Activated B cell treated with CpG ODN at 0.5 μM for 24 hours (primary cell): ENCODE results near the gene MAPK12. TPM values are rescaled to one million over a fixed set of nuclear protein-coding genes. Genes with fewer than 3 reads are reported as not detected.
A peak's percentile ranks its signal among the peaks of the same experiment; 100 is the strongest.

Experiments used
- ATAC-seq: fragments of 200-7000 bp; cut with Tn5 transposase; one replicate; pipeline ENCODE4 v1.10.0; 2021; ENCODE audit warnings: low read depth, mild to moderate bottlenecking, moderate library complexity
- CTCF ChIA-PET: fragments of 350-600 bp; sonication (Branson Sonifier 250); formaldehyde crosslinking; loops from one replicate; lab custom pipeline; 2021; ENCODE audit warnings: antibody characterized with exemption; lab: Charles Lee
- POLR2A ChIA-PET: fragments of 350-600 bp; sonication (Branson Sonifier 250); formaldehyde crosslinking; loops from one replicate; lab custom pipeline; 2021; ENCODE audit warnings: antibody characterized with exemption; lab: Charles Lee
- DNase-seq: peaks from one replicate; pipeline ENCODE4 v3.0.0; 2022
- H3K27ac Mint-ChIP-seq: one replicate; pipeline ENCODE4 v1.8.0; 2020; ENCODE audit warnings: mixed read lengths
- H3K27me3 Mint-ChIP-seq: one replicate; pipeline ENCODE4 v1.8.0; 2021; ENCODE audit warnings: mixed read lengths
- H3K36me3 Mint-ChIP-seq: one replicate; pipeline ENCODE4 v1.8.0; 2021; ENCODE audit warnings: low read depth, mixed read lengths
- H3K4me1 Mint-ChIP-seq: one replicate; pipeline ENCODE4 v1.8.0; 2021; ENCODE audit warnings: mixed read lengths
- H3K4me3 Mint-ChIP-seq: one replicate; pipeline ENCODE4 v1.8.0; 2020; ENCODE audit warnings: mild to moderate bottlenecking, mixed read lengths
- H3K9me3 Mint-ChIP-seq: one replicate; pipeline ENCODE4 v1.8.0; 2020; ENCODE audit warnings: mixed read lengths
- intact Hi-C: fragments of 100-400 bp; cut with micrococcal nuclease; formaldehyde crosslinking; loops from one replicate; pipeline ENCODE4 v1.15.1; 2024
- total RNA-seq: library from RNA; stranded (reverse); gene quantifications from 2 replicates; pipeline ENCODE4 v1.2.3, GENCODE V29; 2022
- TF ChIP-seq, protein P1 (sequence below): fragments of 200-600 bp; IDR thresholded peaks from one replicate; pipeline ENCODE4 v1.8.0; 2022; ENCODE audit warnings: antibody characterized with exemption, mild to moderate bottlenecking

Gene MAPK12
- total RNA-seq, 1 donor from 2014 or later = 4.4 TPM

DNA sequence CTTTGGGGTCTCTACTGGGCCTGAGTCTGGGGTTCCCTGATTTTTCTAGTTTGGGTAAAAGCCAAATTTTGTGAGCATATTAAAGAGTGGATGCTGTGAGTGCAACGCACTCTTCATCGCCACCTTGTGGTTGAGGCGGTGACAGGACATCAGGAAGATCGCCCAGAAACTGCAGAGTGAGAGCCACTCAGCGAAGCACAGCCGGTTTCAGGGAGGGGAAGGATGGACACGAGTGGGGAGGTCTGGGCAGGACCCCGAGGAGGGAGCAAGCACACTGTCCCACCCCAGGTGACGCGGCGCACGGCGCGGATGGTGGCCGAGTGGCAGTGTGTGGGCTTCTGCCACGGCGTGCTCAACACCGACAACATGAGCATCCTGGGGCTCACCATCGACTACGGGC, 51.6 kb downstream of the MAPK12 start:
- H3K27me3 Mint-ChIP-seq = no peaks in the 10 kb centered on the region
- H3K27ac Mint-ChIP-seq = peak overlapping the region; percentile 35
- intact Hi-C loops = loop anchor here (1.0 to 10.0 kb wide), 7 partner anchors 20 to 443 kb away; partner anchors contain the start of genes IL17REL and ZBED4
- H3K4me1 Mint-ChIP-seq = peaks cover 27% of the 10 kb centered on the region
- ChIA-PET CTCF (no interaction called here), POLR2A (interaction anchor here (5.0 kb wide), 1 partner anchor 19 kb away, joined by 55 read pairs; no protein-coding TSS in a partner anchor)
- TF ChIP-seq, protein P1, sequence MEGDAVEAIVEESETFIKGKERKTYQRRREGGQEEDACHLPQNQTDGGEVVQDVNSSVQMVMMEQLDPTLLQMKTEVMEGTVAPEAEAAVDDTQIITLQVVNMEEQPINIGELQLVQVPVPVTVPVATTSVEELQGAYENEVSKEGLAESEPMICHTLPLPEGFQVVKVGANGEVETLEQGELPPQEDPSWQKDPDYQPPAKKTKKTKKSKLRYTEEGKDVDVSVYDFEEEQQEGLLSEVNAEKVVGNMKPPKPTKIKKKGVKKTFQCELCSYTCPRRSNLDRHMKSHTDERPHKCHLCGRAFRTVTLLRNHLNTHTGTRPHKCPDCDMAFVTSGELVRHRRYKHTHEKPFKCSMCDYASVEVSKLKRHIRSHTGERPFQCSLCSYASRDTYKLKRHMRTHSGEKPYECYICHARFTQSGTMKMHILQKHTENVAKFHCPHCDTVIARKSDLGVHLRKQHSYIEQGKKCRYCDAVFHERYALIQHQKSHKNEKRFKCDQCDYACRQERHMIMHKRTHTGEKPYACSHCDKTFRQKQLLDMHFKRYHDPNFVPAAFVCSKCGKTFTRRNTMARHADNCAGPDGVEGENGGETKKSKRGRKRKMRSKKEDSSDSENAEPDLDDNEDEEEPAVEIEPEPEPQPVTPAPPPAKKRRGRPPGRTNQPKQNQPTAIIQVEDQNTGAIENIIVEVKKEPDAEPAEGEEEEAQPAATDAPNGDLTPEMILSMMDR = no peak
- peak; percentile 60 for DNase-seq
- peaks cover 64% of the 10 kb centered on the region for H3K36me3 Mint-ChIP-seq
- H3K9me3 Mint-ChIP-seq = no peaks in the 10 kb centered on the region
- ATAC-seq = peak; percentile 54
- H3K4me3 Mint-ChIP-seq = no peak overlapping the region

DNA sequence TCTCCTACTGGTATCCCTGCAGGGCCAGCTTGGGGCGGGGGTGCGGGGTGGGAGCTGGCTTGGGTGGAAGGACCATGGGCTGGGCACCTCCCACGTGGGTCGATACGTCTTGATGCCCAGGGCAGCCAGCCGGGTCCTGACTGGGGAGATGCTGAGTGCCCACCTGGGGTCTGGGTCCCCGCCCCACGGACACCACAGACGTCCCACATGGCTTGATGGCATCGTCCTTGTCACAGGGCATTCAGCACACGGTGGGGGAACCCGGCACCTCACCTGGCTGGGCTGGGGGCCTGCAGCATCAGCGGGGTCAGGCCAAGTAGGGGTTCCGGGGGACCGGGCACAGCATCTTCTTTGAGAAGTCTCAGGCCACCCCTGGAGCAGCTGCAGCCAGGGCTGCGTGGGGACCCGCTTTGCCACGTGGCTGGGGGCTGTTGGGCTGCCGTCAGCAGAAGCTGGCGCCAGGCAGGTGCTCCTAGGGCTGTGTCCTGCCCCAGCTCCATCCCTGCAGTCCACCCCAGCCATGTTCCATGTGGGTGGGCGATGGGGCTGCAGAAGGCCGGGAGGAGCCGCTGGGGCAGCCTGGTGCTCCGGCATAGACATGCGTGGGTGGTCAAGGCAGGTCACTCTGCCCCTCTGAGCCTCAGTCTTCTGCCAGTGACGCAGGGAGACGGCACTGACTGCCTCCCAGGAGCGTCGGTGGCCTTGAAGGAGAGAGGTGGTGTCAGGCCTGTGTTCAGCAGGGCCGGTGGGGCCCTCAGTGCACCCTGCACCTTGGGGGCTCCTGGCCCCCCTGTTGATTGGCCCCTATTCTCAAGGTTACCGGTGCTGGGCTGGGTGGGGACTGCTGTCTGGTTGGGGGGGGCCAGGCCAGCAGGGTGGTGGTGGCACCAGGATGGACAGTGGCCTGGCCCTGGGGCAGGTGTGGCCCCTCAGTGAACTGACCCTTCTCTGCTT, 52.3 kb downstream of the MAPK12 start:
- CTCF ChIA-PET = interaction anchor here (1.1 to 4.0 kb wide), 4 partner anchors 18 to 278 kb away, joined by 4 to 39 read pairs (median 10); no protein-coding TSS in a partner anchor
- Mint-ChIP-seq H3K27me3 (no peaks in the 10 kb centered on the region), H3K4me1 (peaks cover 29% of the 10 kb centered on the region), H3K36me3 (peaks cover 66% of the 10 kb centered on the region), H3K27ac (peak overlapping the region; percentile 35), H3K9me3 (no peaks in the 10 kb centered on the region), H3K4me3 (no peak overlapping the region)
- ATAC-seq (no peak), DNase-seq (no peak)
- POLR2A ChIA-PET = interaction anchor here (1.6 to 5.0 kb wide), 4 partner anchors 14 to 60 kb away, joined by 5 to 55 read pairs (median 16); no protein-coding TSS in a partner anchor
- TF ChIP-seq, protein P1 = no peak
- intact Hi-C loops = loop anchor here (1.0 to 10.0 kb wide), 6 partner anchors 19 to 442 kb away; partner anchors contain the start of genes IL17REL and ZBED4

DNA sequence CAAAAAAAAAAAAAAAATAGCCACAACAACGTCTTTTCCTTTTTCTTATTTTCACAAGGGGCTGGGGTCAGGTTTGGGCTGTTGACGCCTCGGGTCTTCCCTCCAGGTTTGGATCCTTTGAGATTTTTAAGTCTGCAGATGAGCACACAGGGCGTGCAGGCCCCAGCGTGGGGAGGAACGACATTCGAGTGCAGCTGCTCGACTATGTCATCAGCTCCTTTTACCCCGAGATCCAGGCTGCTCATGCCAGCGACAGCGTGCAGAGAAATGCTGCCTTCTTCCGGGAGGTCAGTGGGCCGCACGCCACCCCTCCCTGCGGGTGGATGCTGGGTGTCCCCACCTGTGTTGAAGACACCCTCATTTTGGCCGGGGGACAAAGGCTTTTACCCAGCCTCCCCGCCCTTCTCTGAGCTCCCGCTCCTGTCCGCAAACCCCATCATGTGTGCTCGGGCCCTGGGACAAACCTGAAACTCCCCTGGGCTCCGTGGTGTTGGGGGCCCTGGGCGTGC, 53.0 kb downstream of the MAPK12 start:
- ChIA-PET POLR2A (interaction anchor here (0.6 to 5.0 kb wide), 7 partner anchors 13 to 246 kb away, joined by 3 to 55 read pairs (median 5); no protein-coding TSS in a partner anchor), CTCF (interaction anchor here (1.1 to 4.0 kb wide), 4 partner anchors 18 to 278 kb away, joined by 4 to 39 read pairs (median 10); no protein-coding TSS in a partner anchor)
- H3K36me3 Mint-ChIP-seq = peaks cover 68% of the 10 kb centered on the region
- intact Hi-C loops = loop anchor here (5.0 to 10.0 kb wide), 3 partner anchors 176 to 354 kb away; partner anchors contain the start of genes IL17REL and ZBED4
- H3K27me3 Mint-ChIP-seq = no peaks in the 10 kb centered on the region
- H3K4me3 Mint-ChIP-seq = no peak overlapping the region
- DNase-seq (no peak), ATAC-seq (no peak)
- peaks cover 29% of the 10 kb centered on the region for H3K4me1 Mint-ChIP-seq
- TF ChIP-seq, protein P1 = no peak
- no peak overlapping the region for H3K27ac Mint-ChIP-seq
- H3K9me3 Mint-ChIP-seq = no peaks in the 10 kb centered on the region

DNA sequence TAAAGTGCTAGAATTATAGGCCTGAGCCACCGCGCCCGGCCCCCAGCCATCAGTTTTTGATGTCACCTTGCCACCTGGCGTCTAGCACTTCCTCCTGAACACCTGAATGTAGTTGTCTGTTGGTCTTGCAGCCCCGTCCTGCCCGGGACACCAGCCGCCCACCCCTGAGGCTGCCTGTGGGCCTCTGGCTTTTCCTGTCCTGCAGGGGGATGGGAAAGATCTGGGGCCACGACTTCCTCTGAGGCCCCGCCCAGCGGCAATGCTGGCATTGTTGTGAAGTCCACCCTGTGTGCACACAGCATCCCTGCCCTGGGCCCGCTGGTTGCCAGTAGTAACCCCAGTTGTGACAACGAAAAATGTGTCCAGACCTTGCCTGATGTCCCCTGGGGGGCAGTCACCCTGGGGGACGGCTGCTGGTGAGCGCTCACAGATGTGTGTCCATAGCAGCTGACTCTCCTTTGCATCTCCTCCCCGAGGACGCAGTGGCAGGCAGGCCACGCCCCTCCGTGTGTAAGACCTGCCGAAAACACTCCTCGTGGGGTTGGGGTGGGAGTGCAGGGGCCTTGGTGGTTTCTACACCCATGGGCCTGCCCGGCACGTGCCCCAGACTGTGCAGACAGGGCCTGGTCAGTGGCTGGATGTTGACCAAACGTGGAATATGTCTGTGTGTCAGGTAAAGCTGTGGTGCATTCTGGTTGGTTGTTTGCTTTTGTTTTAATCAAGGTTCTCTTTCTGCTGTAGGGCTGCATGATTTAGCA, 53.9 kb downstream of the MAPK12 start:
- DNase-seq (peak; percentile 52), ATAC-seq (peak; percentile 76)
- Mint-ChIP-seq H3K27ac (peak overlapping the region; percentile 41), H3K27me3 (no peaks in the 10 kb centered on the region), H3K36me3 (peaks cover 63% of the 10 kb centered on the region), H3K4me3 (no peak overlapping the region), H3K9me3 (no peaks in the 10 kb centered on the region), H3K4me1 (peaks cover 31% of the 10 kb centered on the region)
- CTCF ChIA-PET = interaction anchor here (1.1 to 4.0 kb wide), 6 partner anchors 17 to 278 kb away, joined by 3 to 39 read pairs (median 6); no protein-coding TSS in a partner anchor
- POLR2A ChIA-PET = interaction anchor here (0.6 to 5.0 kb wide), 8 partner anchors 12 to 370 kb away, joined by 3 to 55 read pairs (median 4); no protein-coding TSS in a partner anchor
- TF ChIP-seq, protein P1 = no peak
- intact Hi-C loops = loop anchor here (5.0 to 10.0 kb wide), 3 partner anchors 175 to 353 kb away; partner anchors contain the start of genes IL17REL and ZBED4
